Measurements from ENCODE around the gene DERA.
"Not testable (repeated sequence)": the region's sequence is repeated elsewhere in the genome, so short reads cannot be mapped to it uniquely, and the experiment has no call there.

The DERA gene

DNA sequence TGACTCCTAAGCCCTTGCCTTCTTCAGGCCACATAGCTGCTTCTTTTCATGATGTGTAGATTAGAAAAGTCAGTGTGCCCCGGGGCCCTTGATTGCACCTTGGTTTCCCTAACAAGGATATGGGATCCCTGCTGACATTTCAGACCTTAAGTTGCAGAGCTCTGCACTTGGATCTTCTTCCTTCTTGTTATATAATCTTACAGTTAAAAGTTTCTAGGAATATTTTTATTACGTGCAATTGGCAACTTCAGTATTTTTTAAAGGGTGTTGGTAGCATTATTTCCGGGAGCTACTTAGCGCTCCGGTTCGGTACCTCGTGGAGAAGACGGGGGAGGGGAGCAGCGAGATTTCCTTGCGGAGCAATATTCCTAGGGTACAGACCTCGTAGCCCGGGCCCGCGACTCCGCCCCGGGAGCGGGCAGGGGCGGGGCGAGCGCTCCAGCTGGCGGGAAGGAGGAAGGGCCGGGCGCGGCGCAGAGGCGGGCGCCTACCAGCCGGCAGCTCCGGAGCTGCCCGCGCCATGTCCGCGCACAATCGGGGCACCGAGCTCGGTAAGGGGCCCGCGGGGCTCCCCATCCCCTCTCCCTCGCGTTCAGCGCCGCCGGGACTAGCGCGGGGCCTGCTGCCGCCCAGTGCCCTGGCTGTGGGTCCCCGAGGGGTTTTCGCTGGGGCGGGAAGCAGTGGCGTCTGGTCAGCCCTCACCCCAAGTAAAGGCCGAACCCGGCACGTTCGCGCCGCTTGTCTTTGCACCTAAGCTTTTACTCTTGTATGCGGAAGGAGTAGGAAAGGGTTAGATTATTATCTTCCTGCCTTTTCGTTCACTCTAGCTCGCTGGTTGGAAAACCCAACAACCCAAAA lies at the start of gene DERA:
Gene DERA (plus strand): TSS at position 469 of the 858 bp plus-strand sequence. CDS start 52 bp downstream, at position 521.
- DNase-seq (ENCODE audit: low read depth, low spot score) = peak; percentile 6

DNA sequence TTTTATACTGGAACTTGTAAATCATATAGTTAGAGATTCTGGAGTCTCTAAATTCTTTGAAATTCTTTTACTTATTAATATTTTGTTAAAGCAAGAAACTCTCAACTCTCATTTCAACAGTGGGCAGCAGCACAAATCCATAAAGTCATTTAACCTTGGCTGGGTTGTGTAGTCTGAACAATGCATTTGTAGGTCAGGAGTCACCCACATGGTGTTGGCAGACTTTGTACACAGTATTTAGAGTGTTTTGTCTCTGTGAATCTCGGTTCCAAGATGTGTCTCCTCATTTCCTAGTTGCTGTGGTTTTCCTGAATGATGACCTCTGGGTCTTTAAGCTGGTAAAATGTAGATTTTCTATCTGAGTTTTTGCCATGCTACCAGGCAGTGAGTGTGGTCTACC lies 49.7 kb upstream of the DERA start:
- DNase-seq (ENCODE audit: low read depth, low spot score) = no peak

DNA sequence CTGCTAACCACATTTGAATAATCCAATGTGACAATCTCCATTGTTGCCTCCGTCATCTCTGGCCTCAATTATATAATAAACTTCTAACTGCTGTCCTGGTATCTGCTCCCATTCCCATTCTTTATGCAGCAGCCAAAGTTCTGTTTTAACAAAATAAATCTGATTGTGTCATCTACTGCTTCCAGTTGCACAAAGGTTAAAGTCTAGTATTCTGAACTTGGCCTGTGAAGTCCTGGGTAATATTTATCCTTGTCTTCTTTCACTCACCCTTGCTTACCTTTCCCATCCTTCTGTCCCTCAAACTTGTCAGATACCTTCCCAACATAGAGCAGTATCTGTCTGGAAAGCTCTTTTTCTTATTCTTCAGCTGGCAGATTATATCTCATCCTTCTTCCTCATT lies 48.3 kb upstream of the DERA start:
- no peak for DNase-seq (ENCODE audit: low read depth, low spot score)

DNA sequence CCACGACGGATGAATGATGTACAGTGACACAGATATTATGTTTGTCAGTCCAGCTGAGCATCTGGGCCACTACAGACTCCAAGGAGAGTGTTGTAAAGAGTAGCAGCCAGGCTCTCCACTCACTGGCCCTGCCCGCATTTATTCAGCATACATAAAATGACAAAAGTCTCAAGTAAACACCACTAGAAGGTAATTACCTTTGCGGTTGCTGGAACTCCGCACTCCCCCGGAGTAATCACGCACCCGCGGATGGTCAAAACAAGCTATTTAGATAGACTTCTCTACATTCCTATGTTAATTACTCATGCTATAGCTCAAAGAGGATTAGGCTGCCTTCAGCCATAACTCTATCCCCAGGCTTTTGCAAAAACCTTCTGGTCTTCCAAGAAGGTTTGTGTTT lies 47.8 kb upstream of the DERA start:
- DNase-seq (ENCODE audit: low read depth, low spot score) = no peak

DNA sequence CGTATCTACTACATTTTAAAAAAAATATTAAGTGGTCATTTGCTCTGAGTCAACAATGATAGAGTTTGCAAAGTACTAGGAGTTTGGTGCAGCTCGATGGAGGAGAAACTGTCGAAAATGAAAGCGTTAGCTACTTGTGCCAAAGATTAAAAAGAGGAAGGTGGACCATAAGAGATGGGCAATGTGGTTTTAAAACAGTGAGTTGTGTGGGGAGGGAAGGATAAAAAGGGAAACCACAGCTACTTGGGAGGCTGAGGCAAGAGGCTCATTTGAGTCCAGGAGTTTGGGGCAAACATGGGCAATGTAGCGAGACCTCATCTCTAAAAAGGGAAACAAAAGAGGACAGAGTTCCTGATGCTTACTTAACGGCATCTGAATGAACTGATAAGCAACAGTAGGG lies 47.1 kb upstream of the DERA start:
- DNase-seq (ENCODE audit: low read depth, low spot score) = no peak

DNA sequence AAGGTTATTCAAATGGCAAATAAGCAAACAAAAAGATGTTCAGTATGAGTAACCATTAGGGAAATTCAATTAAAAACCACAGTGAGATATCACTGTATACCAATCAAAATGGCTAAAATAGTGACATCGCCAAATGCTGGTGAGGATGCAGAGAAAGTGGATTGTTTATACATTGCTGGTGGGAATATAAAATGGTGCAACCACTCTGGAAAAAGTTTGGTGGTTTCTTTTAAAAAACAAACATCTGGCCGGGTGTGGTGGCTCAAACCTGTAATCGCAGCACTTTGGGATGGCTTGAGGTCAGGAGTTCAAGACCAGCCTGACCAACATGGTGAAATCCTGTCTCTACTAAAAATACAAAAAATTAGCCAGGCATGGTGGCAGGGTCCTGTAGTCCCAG lies 42.9 kb upstream of the DERA start:
- DNase-seq (ENCODE audit: low read depth, low spot score) = no peak

DNA sequence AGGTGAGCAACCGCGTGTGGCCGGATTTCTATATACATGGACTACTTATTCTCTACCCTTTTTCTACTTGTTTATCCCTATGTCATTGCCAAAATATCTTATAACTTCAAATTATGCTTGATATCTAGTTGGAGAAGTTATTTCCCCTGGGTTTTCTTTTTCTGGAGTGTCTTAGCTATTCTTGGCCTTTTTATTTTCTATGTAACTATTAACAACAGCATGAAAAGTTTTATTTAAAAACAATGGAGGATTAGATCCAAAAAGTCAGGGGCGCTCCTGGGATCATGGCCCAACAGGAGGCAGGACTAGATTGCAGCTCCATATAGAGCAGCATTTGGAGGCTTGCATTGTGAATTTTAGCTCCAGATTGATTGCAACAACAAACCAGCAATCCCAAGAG lies 37.6 kb upstream of the DERA start:
- no peak for DNase-seq (ENCODE audit: low read depth, low spot score)

DNA sequence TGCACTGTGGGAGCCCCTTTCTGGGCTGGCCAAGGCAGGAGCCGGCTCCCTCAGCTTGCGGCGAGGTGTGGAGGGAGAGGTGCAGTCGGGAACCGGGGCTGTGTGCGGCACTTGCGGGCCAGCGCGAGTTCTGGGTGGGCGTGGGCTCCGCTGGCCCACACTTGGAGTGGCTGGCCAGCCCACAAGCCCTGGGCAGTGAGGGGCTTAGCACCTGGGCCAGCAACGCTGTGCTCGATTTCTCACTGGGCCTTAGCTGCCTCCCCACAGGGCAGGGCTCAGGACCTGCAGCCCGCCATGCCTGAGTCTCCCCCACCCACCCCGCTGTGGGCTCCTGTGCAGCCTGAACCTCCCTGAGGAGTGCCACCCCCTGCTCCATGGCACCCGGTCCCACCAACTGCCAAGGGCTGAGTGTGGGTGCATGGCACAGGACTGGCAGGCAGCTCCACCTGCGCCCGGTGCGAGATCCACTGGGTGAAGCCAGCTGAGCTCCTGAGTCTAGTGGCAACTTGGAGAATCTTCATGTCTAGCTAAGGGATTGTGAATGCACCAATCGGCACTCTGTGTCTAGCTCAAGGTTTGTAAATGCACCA lies 36.5 kb upstream of the DERA start:
- DNase-seq (ENCODE audit: low read depth, low spot score) = not testable (repeated sequence)

DNA sequence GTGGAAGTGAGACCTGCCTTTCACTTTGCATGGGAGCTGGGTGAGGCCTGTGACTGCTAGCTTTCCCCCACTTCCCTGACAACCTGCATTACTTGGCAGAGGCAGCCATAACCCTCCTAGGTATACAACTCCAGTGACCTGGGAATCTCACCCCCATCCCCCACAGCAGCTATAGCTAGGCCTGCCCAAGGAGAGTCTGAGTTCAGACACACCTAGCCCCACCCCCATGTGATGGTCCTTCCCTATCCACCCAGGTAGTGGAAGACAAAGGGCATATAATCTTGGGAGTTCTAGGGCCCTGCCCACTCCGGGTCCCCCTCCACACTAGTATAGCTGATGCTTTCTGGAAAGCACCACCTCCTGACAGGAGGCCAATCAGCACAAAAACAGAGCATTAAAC lies 35.3 kb upstream of the DERA start:
- no peak for DNase-seq (ENCODE audit: low read depth, low spot score)

DNA sequence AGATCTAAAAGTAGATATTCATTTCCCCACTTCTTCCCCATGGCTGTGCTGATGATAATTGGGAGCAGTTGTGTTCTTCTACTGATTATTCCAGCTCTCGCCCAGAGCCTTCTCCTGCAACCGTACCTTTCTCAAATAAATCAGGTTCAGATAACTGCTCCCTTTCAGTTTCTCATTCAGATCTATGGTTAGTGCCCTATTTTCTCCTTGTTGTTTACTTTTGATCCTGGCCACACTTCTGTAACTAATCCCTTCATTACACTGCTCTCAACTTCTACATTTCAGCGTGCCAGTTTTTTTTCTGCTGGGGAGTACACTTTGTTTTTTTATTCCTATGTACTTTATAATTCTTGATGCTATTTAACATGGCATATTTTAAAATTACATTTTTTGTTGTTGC lies 31.7 kb upstream of the DERA start:
- no peak for DNase-seq (ENCODE audit: low read depth, low spot score)

DNA sequence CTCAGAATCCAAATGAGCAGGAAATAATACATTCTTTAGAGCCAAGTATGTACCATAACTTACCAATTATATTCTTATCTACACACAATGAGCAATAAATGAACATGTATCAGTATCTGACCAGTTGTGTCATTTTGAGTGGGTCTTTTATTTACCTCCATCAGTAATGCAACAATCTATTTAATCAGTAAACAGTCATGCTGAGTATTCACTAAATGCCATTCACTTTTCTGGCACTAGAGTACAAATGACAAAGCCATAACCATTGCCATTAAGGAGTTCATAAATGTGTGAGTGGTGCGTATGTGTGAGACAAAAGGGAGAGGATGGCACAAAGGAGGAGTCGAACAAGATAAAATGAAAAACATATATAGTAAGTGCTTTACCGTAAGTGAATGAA lies 30.4 kb upstream of the DERA start:
- no peak for DNase-seq (ENCODE audit: low read depth, low spot score)

DNA sequence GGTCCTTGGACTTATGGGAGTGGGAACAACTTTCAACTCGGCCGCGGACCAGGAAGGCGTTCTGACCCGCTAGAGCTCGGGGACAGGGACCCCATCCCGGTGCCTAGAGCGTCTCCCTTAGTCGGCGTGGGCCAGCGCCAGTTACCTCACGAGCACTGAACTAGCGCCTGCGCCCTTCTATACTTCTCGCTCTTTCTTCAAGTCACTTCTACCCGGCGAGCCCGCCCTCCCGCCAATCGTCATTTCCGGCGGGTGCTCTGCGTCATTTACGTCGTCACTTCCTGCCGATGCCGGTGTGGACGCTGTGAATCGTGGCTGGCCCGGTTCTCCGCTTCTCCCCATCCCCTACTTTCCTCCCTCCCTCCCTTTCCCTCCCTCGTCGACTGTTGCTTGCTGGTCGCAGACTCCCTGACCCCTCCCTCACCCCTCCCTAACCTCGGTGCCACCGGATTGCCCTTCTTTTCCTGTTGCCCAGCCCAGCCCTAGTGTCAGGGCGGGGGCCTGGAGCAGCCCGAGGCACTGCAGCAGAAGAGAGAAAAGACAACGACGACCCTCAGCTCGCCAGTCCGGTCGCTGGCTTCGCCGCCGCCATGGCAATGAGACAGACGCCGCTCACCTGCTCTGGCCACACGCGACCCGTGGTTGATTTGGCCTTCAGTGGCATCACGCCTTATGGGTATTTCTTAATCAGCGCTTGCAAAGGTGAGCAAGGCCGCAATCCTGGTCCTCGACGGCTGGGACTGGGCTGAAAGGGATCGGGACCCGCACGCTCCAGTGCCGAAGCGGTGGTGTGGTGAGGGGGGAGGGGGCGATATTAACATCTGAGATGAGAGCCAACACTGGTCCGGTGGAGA lies 28.8 kb upstream of the DERA start, which contains the start of gene STRAP:
Gene STRAP (plus strand): TSS at position 270 of the 854 bp plus-strand sequence. CDS start 321 bp downstream, at position 591.
- peak; percentile 89 for DNase-seq (ENCODE audit: low read depth, low spot score)

DNA sequence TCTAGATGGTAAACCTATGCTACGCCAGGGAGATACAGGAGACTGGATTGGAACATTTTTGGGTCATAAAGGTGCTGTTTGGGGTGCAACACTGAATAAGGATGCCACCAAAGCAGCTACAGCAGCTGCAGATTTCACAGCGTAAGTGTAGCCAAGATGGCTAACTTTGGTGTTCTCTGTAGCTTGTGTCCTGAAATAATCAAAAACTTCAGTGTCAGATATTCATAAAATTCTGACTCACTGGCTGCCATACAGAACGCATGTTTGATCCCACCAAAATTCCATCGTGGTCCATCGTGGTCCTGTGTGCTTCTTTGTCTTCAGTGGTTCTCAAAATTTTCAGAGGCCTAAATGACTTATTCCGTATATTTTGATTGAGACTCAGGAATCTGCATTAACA lies 27.6 kb upstream of the DERA start:
- no peak for DNase-seq (ENCODE audit: low read depth, low spot score)

DNA sequence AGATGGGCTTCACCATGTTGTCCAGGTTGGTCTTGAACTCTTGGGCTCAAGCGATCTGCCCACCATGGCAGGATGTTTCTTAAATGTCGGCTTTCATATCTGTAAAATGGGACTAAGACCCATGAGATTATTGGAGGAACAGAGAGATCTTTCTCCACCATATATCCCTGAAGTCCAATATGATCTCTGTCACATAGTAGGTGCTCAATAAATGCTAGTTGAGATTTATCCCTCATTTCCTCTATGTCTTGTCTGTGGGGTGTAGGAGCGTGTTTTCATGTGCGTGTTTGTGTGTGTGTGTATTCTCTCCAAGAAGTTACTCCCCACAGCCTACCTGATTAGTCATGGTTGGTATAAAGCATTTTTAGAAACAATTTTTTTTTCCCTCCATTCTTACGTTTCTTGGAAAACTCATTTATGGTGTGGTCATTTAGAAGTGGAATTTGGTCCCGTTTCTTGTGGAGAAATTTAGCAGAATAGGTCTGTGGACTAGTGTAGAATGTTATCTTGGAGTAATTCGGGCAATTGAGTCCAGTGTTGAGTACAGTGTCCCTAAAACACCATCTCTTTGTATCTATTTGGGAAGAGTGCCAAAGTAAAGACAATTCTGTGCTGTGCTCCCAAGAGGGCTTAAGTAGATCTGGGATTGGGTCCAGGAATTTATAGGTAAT lies 24.6 kb upstream of the DERA start:
- DNase-seq (ENCODE audit: low read depth, low spot score) = no peak

DNA sequence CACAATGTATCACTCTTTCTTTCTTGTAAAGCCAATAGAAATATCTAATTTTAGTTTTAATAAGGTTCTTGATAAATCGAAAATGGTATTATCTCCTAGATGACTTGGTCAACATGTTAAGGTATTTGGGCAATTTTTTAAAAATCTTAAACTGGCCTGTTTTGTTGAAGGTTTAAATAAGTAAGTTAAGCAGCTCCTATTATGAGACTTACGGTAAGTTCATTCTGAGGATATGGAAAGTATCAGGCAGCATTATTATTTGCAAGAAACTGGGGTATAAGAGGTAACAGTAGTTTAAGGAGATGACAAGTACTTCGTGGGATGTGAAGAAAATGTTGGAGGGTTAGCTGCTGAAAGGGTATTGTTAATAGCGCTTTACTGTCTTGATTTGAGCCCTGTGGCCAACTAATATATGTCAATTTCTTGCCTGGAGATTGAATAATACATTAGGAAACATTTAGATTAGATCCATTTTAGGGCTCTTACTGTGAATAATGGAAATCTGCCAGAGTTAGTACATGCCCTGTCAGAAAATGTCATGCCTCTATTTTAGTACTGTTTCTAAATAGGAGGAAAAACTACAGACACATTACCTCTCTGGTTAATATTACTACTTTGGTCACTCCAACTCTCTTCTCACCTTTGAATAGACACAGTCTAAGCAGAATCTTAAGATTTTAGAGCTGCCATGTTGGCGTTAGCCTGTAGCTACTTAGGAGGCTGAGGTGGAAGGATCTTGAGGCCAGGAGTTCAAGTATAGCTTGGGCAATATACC lies 23.9 kb upstream of the DERA start:
- no peak for DNase-seq (ENCODE audit: low read depth, low spot score)

DNA sequence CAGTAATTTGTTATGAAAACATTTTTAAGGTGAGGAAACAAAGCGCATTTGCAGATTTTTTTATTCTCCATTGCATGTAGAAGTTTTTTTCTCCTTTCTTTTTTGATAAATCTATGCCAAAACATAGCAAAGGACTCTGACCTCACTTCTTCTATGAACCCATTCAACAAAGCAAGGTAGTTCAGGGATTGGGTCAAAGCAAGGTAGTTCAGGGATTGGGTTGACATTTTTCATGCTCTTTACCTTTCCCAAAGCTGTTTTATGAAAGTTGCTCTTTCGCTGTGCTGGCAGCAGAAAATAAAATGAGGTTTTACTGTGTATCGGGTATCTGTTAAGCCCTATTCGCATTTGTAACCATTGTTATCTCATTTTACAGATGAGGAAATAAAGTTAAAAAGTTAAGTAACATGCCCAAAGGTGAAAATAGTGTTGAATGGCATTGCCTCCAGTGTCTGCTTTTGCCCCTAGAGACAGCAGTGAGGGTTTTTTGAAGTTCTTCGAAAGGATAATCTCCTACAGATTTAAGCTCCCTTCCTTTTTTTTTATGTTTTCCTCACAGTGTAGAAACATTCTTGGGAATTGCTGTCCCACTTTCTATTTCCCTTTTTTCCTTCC lies 18.4 kb upstream of the DERA start:
- no peak for DNase-seq (ENCODE audit: low read depth, low spot score)

DNA sequence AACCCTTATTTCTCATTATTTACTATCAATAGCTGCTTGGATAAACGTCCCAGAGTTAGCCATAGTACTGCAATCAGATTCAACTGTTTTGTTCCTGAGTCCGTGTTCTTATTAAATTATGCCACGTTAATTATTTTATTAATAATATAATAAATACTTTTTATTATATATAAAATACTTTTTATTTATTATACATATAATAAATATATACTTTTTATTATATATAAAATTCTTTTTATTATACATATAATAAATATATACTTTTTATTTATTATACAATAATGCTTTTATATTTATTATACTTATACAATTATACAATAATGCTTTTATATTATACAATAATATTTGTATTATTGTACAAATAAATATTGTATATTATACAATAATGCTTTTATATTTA lies 17.9 kb upstream of the DERA start:
- no peak for DNase-seq (ENCODE audit: low read depth, low spot score)

DNA sequence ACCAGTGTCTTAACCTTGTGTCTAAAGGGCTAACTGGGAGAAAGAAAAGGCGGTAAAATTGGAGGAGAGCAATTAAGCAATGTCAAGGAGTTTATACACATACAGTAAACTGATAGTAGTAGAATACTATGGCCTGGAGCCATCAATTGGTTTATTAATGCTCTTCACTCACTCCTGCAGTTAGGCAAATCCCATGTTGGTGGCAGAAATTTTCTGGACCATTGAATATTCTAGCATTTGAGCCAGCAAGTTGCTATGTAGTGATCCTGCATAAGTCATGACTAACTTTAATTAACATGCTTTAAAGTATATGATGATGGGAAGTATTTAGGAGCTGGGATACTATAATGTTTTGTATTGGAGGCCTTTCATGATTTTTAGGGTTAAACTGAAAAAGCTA lies 14.3 kb upstream of the DERA start:
- no peak for DNase-seq (ENCODE audit: low read depth, low spot score)

DNA sequence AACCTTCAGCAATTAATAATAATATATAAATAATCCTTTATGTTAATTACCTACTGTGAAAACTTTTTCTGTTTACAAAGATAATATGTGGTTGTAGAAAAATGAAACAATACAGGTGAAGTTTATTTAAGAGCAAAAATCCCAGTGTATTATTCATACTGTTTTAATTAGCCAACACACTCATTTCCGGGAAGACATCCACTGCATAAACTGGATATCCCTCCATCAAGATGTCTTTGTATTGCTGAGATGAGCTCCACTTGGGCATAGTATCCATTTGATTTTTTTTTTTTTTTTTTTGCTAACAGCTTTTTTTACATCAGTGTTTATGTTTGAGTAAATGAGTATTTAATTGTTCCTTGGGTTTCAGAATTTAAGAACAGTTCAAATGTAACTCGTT lies 13.7 kb upstream of the DERA start:
- no peak for DNase-seq (ENCODE audit: low read depth, low spot score)

DNA sequence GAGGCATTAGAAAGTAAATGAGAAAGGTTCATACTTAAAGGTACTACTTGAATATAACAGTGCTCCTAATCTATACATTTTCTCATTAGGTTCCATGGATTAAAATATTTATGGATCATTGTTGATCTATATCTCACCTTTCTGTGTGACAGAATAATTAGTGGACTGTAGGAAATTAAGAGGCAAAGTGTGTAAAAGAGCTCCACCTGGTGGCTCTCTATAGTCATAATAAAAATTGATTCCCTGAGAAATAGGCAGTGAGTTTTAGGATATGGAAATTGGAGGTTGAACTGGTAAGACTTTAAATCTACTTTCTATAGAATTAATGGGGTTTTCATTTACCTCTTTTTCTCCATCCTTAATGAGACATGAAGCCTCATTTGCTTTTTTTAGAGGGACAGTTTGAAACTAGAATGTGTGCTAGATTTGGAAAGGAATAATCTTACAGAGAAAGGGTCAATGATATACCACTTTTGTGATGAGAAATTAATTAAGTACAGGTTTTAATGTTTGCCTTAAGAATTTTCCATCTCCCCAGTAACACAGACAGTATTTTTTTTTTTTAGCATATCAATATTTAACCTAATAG lies 11.8 kb upstream of the DERA start:
- DNase-seq (ENCODE audit: low read depth, low spot score) = no peak

Data from activated naive CD8-positive, alpha-beta T cell treated with anti-CD3 and anti-CD28 coated beads, Interleukin-2, amount 50 U/mL, for 16 hours (primary cell).